ENCODE measurements around the gene TMEM178A.

DNA sequence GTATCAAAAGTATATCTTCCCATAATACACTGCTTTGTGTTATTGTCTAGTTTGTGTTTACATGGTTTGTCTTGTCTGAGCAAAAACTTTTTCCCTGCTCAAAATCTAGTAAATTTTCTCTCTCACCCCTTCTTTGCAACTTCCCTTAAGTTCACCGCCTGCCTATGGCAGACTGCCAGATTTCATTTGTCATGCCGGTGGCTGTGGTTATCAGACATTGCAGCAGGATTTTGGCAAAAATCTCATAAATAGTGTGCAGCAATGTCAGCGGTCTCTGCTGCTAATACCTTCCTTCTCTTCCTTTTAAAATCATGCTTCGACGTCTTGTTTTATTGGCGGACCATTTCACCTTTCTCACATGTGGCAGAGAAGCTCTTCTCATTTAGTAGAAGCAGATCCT lies 45.6 kb upstream of the TMEM178A start:
- TF ChIP-seq YY1 (IDR thresholded peaks at IDR 0.05; ENCODE audit: low read depth): no peak
- TF ChIP-seq, protein P1, sequence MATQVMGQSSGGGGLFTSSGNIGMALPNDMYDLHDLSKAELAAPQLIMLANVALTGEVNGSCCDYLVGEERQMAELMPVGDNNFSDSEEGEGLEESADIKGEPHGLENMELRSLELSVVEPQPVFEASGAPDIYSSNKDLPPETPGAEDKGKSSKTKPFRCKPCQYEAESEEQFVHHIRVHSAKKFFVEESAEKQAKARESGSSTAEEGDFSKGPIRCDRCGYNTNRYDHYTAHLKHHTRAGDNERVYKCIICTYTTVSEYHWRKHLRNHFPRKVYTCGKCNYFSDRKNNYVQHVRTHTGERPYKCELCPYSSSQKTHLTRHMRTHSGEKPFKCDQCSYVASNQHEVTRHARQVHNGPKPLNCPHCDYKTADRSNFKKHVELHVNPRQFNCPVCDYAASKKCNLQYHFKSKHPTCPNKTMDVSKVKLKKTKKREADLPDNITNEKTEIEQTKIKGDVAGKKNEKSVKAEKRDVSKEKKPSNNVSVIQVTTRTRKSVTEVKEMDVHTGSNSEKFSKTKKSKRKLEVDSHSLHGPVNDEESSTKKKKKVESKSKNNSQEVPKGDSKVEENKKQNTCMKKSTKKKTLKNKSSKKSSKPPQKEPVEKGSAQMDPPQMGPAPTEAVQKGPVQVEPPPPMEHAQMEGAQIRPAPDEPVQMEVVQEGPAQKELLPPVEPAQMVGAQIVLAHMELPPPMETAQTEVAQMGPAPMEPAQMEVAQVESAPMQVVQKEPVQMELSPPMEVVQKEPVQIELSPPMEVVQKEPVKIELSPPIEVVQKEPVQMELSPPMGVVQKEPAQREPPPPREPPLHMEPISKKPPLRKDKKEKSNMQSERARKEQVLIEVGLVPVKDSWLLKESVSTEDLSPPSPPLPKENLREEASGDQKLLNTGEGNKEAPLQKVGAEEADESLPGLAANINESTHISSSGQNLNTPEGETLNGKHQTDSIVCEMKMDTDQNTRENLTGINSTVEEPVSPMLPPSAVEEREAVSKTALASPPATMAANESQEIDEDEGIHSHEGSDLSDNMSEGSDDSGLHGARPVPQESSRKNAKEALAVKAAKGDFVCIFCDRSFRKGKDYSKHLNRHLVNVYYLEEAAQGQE (IDR thresholded peaks at IDR 0.05; ENCODE audit: low read depth): no peak
- TF ChIP-seq, protein P2, sequence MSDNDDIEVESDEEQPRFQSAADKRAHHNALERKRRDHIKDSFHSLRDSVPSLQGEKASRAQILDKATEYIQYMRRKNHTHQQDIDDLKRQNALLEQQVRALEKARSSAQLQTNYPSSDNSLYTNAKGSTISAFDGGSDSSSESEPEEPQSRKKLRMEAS (IDR thresholded peaks at IDR 0.05): no peak

All from Ishikawa (cell line).